NCI-H187 (cell line): Measurements from ENCODE around the gene LARGE1.

Source experiments
- DNase-seq, 2 experiments: peaks; one replicate each; lab custom pipeline; 2025; lab: John Stamatoyannopoulos, UW

LARGE1 gene

GRCh38 chr22:33659448-33659847, 260.8 kb downstream of the LARGE1 start:
- no peak for DNase-seq

- no peak for DNase-seq
Observed at GRCh38 chr22:33658775-33659174, 261.5 kb downstream of the LARGE1 start.

GRCh38 chr22:33657670-33658069, 262.6 kb downstream of the LARGE1 start:
- no peak for DNase-seq

- DNase-seq, result peak in 1 of 2 experiments; percentile 27
Observed at GRCh38 chr22:33656808-33657628, 263.3 kb downstream of the LARGE1 start.

GRCh38 chr22:33654173-33654895, 265.9 kb downstream of the LARGE1 start:
- no peak for DNase-seq

- DNase-seq, result no peak
Observed at GRCh38 chr22:33653532-33654063, 266.7 kb downstream of the LARGE1 start.

GRCh38 chr22:33652615-33653014, 267.7 kb downstream of the LARGE1 start:
- no peak for DNase-seq

- DNase-seq, result no peak
Observed at GRCh38 chr22:33650244-33650643, 270.0 kb downstream of the LARGE1 start.

- DNase-seq, result no peak
Observed at GRCh38 chr22:33648478-33648877, 271.8 kb downstream of the LARGE1 start.

- peak in 1 of 2 experiments; percentile 12 for DNase-seq
Observed at GRCh38 chr22:33640900-33641299, 279.4 kb downstream of the LARGE1 start.

GRCh38 chr22:33639588-33640254, 280.6 kb downstream of the LARGE1 start:
- DNase-seq, result no peak

- DNase-seq, result no peak
Observed at GRCh38 chr22:33635766-33636165, 284.5 kb downstream of the LARGE1 start.

GRCh38 chr22:33631777-33632176, 288.5 kb downstream of the LARGE1 start:
- DNase-seq, result no peak

- DNase-seq, result no peak
Observed at GRCh38 chr22:33625959-33626358, 294.3 kb downstream of the LARGE1 start.

- no peak for DNase-seq
Observed at GRCh38 chr22:33620085-33620484, 300.2 kb downstream of the LARGE1 start.

- DNase-seq, result no peak
Observed at GRCh38 chr22:33606504-33606903, 313.8 kb downstream of the LARGE1 start.

- no peak for DNase-seq
Observed at GRCh38 chr22:33605666-33606065, 314.6 kb downstream of the LARGE1 start.

- DNase-seq, result no peak
Observed at GRCh38 chr22:33605221-33605620, 315.1 kb downstream of the LARGE1 start.

GRCh38 chr22:33601062-33601461, 319.2 kb downstream of the LARGE1 start:
- DNase-seq, result no peak

GRCh38 chr22:33600595-33600994, 319.7 kb downstream of the LARGE1 start:
- no peak for DNase-seq

- no peak for DNase-seq
Observed at GRCh38 chr22:33600113-33600512, 320.2 kb downstream of the LARGE1 start.

GRCh38 chr22:33599596-33599995, 320.7 kb downstream of the LARGE1 start:
- DNase-seq, result no peak
